DND-41 (cell line): ENCODE results near the gene ZCCHC3.

Experiments used
- ATAC-seq: fragments of 200-7000 bp; cut with Tn5 transposase; 3 replicates; pipeline ENCODE4 v1.9.1; 2021; ENCODE audit warnings: low read depth; ENCODE audit not compliant: insufficient read depth
- DNase-seq: peaks from one replicate; pipeline ENCODE4 v3.0.0-alpha.2; 2020
- H2AFZ ChIP-seq: 2 replicates; pipeline ENCODE4 v1.6.0; 2012; ENCODE audit warnings: low read depth, low read length
- H3K27ac ChIP-seq: 2 replicates; pipeline ENCODE4 v1.5.1; 2012; ENCODE audit warnings: low read length, inconsistent platforms
- H3K27me3 ChIP-seq: fragments of 200-600 bp; sonication (generic); 2 replicates; pipeline ENCODE4 v1.6.0; 2012; ENCODE audit warnings: low read length, mild to moderate bottlenecking, inconsistent platforms; ENCODE audit not compliant: insufficient read depth, poor library complexity
- H3K36me3 ChIP-seq: 2 replicates; pipeline ENCODE4 v1.5.1; 2012; ENCODE audit warnings: low read length, inconsistent platforms; ENCODE audit not compliant: insufficient read depth
- H3K4me1 ChIP-seq: 2 replicates; pipeline ENCODE4 v1.5.1; 2012; ENCODE audit warnings: mild to moderate bottlenecking, low read length; ENCODE audit not compliant: insufficient read depth
- H3K4me2 ChIP-seq: 2 replicates; pipeline ENCODE4 v1.6.0; 2012; ENCODE audit warnings: mild to moderate bottlenecking, moderate library complexity, low read length, inconsistent platforms; ENCODE audit not compliant: insufficient read depth
- H3K4me3 ChIP-seq, 2 experiments: fragments of 200-600 bp in 1 of 2; shearing (Covaris generic) in 1 of 2; 2 replicates each; pipeline ENCODE4 v1.5.1; 2012 to 2016; ENCODE audit warnings: inconsistent platforms in 2 of 2, low read length in 2 of 2, mild to moderate bottlenecking in 2 of 2, low read depth in 1 of 2, moderate library complexity in 1 of 2
- H3K79me2 ChIP-seq: 2 replicates; pipeline ENCODE4 v1.6.0; 2012; ENCODE audit warnings: low read length, inconsistent platforms; ENCODE audit not compliant: insufficient read depth
- H3K9ac ChIP-seq: 2 replicates; pipeline ENCODE4 v1.6.0; 2012; ENCODE audit warnings: low read depth, mild to moderate bottlenecking, inconsistent platforms, low read length, moderate library complexity
- H3K9me3 ChIP-seq: 2 replicates; pipeline ENCODE4 v1.5.1; 2012; ENCODE audit warnings: low read length, moderate library complexity, mild to moderate bottlenecking, inconsistent platforms; ENCODE audit not compliant: insufficient read depth, severe bottlenecking
- H4K20me1 ChIP-seq: 2 replicates; pipeline ENCODE4 v1.6.0; 2012; ENCODE audit warnings: low read length; ENCODE audit not compliant: insufficient read depth
- EZH2 ChIP-seq: IDR thresholded peaks from 3 replicates; pipeline ENCODE4 v1.6.1; 2012; ENCODE audit warnings: borderline replicate concordance, low read depth, mild to moderate bottlenecking, moderate library complexity, low read length, inconsistent platforms; ENCODE audit not compliant: severe bottlenecking
- TF ChIP-seq, protein P1 (sequence below): IDR thresholded peaks from 2 replicates; pipeline ENCODE4 v1.5.1; 2012; ENCODE audit warnings: borderline replicate concordance, low read length, moderate library complexity, mild to moderate bottlenecking; ENCODE audit not compliant: poor library complexity, severe bottlenecking; ENCODE audit errors: extremely low read depth

The ZCCHC3 gene

DNA sequence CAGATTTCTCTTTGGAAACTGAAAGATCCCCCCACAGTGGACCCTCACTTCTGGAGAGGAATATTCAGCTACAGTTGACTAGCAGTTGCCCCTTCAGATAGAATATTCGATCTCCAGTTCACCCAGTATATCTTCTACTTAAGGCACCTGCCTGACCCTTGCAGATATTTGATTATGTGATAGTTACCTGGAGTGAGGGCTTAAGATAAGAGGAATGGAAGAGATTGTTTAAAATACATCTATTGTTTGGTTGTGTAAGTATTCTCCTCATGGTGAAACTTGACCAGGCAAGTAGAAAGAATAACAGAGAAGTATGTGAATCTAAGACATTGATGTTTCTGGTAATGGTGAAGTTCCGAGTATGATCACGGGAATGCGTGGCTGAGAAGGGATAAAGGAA, 1.6 kb upstream of the ZCCHC3 start:
- H4K20me1 ChIP-seq, result peaks cover 28% of the 10 kb centered on the region
- H3K9ac ChIP-seq, result no peak overlapping the region
- no peak overlapping the region for H2AFZ ChIP-seq
- TF ChIP-seq, protein P1, sequence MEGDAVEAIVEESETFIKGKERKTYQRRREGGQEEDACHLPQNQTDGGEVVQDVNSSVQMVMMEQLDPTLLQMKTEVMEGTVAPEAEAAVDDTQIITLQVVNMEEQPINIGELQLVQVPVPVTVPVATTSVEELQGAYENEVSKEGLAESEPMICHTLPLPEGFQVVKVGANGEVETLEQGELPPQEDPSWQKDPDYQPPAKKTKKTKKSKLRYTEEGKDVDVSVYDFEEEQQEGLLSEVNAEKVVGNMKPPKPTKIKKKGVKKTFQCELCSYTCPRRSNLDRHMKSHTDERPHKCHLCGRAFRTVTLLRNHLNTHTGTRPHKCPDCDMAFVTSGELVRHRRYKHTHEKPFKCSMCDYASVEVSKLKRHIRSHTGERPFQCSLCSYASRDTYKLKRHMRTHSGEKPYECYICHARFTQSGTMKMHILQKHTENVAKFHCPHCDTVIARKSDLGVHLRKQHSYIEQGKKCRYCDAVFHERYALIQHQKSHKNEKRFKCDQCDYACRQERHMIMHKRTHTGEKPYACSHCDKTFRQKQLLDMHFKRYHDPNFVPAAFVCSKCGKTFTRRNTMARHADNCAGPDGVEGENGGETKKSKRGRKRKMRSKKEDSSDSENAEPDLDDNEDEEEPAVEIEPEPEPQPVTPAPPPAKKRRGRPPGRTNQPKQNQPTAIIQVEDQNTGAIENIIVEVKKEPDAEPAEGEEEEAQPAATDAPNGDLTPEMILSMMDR, result no peak
- TF ChIP-seq EZH2, result no peak
- H3K4me1 ChIP-seq, result peaks cover 47% of the 10 kb centered on the region
- peaks cover 41% of the 10 kb centered on the region for H3K79me2 ChIP-seq
- peaks cover 28% of the 10 kb centered on the region for H3K36me3 ChIP-seq
- no peak overlapping the region for H3K4me2 ChIP-seq
- no peak overlapping the region for H3K27ac ChIP-seq
- H3K9me3 ChIP-seq, result no peaks in the 10 kb centered on the region
- no peak overlapping the region for H3K4me3 ChIP-seq
- no peak for ATAC-seq
- H3K27me3 ChIP-seq, result no peaks in the 10 kb centered on the region
- DNase-seq, result no peak

DNA sequence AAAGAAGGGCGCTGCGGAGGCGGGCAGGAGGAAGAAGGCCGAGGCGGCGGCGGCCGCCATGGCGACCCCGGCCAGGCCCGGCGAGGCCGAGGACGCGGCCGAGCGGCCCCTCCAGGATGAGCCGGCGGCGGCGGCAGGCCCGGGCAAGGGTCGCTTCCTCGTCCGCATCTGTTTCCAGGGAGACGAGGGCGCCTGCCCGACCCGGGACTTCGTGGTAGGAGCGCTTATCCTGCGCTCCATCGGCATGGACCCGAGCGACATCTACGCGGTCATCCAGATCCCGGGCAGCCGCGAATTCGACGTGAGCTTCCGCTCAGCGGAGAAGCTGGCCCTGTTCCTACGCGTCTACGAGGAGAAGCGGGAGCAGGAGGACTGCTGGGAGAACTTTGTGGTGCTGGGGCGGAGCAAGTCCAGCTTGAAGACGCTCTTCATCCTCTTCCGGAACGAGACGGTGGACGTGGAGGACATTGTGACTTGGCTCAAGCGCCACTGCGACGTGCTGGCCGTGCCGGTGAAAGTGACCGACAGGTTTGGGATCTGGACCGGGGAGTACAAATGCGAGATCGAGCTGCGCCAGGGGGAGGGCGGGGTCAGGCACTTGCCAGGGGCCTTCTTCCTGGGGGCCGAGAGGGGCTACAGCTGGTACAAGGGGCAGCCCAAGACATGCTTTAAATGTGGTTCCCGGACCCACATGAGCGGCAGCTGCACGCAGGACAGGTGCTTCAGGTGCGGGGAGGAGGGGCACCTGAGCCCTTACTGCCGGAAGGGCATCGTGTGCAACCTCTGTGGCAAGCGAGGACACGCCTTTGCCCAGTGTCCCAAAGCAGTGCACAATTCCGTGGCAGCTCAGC, 780 bp downstream of the ZCCHC3 start:
- Histone ChIP-seq H3K9me3 (no peaks in the 10 kb centered on the region), H3K4me2 (peak overlapping the region; percentile 95), H4K20me1 (peaks cover 38% of the 10 kb centered on the region), H3K27me3 (no peaks in the 10 kb centered on the region), H3K4me3 (peak overlapping the region; percentile 53 to 69), H3K36me3 (peaks cover 33% of the 10 kb centered on the region), H3K4me1 (peaks cover 37% of the 10 kb centered on the region), H2AFZ (peak overlapping the region; percentile 85), H3K79me2 (peaks cover 43% of the 10 kb centered on the region), H3K9ac (peak overlapping the region; percentile 95), H3K27ac (peak overlapping the region; percentile 81)
- ATAC-seq (peak; percentile 35), DNase-seq (peak; percentile 60)
- TF ChIP-seq, protein P1, result no peak
- no peak for TF ChIP-seq EZH2

DNA sequence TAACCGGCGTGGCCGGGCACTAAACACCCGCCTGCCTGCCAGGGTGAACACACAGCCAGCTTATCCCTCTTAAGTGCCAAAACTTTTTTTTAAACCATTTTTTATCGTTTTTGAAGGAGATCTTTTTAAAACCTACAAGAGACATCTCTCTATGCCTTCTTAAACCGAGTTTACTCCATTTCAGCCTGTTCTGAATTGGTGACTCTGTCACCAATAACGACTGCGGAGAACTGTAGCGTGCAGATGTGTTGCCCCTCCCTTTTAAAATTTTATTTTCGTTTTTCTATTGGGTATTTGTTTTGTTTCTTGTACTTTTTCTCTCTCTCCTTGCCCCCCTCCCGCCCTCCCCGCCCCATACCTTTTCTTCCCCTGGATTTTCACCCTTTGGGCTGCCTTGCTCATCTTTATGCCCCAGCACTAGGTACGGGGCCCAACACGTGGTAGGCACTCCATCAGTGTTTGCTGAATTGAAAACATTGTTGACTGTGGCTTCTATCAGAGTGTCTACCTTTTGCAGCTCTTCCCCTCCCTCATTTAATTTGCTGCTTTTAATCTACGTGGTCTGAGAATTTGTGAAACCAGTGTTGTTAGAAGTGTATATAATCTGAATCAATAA, 1.5 kb downstream of the ZCCHC3 start:
- Histone ChIP-seq H3K4me2 (peak overlapping the region; percentile 95), H3K4me3 (peak overlapping the region; percentile 53 to 69), H3K79me2 (peaks cover 43% of the 10 kb centered on the region), H2AFZ (no peak overlapping the region), H3K9ac (peak overlapping the region; percentile 95), H3K27me3 (no peaks in the 10 kb centered on the region), H3K4me1 (peaks cover 37% of the 10 kb centered on the region), H4K20me1 (peaks cover 38% of the 10 kb centered on the region), H3K27ac (peak overlapping the region; percentile 81), H3K36me3 (peaks cover 33% of the 10 kb centered on the region), H3K9me3 (no peaks in the 10 kb centered on the region)
- DNase-seq (no peak), ATAC-seq (no peak)
- TF ChIP-seq, protein P1, result no peak
- no peak for TF ChIP-seq EZH2
